ENCODE results near the gene CEP126. TPM values are rescaled to one million over a fixed set of nuclear protein-coding genes. Genes with fewer than 3 reads are reported as not detected.

CEP126 gene
- total RNA-seq, 2 experiments from 2014 or later: 0.96 to 1.2 TPM

GRCh38 chr11:101881586-101881985 is 33.2 kb upstream of the CEP126 start:
- H3K9me3 Mint-ChIP-seq: no peaks in the 10 kb centered on the region

GRCh38 chr11:101885631-101886030 is 29.2 kb upstream of the CEP126 start:
- TF ChIP-seq CTCF (IDR thresholded peaks at IDR 0.05): no peak
- H3K4me3 ChIP-seq (ENCODE audit: low read length): no peak overlapping the region
- no peak overlapping the region for H3K27ac Mint-ChIP-seq
- H3K9me3 ChIP-seq (ENCODE audit: control insufficient read depth in 1 of 2, insufficient read depth in 1 of 2, low read length in 2 of 2): no peaks in the 10 kb centered on the region
- H3K4me1 Mint-ChIP-seq (ENCODE audit: low read depth): peaks cover 7% of the 10 kb centered on the region
- H3K27ac ChIP-seq (ENCODE audit: low read depth in 1 of 2, low read length in 2 of 2): no peak overlapping the region
- CTCF ChIA-PET: no interaction called here
- H3K27me3 ChIP-seq (ENCODE audit: control insufficient read depth in 1 of 2, insufficient read depth in 2 of 2, low read length in 2 of 2): peaks cover 0 to 4% of the 10 kb centered on the region in 2 experiments
- H3K4me1 ChIP-seq (ENCODE audit: insufficient read depth, low read length): no peaks in the 10 kb centered on the region
- ATAC-seq (ENCODE audit: poor library complexity) (no peak), DNase-seq (no peak)
- POLR2A ChIA-PET: no interaction called here
- H3K36me3 ChIP-seq (ENCODE audit: insufficient read depth, low read length): no peaks in the 10 kb centered on the region
- H3K36me3 Mint-ChIP-seq (ENCODE audit: low read depth): no peaks in the 10 kb centered on the region
- H3K4me3 Mint-ChIP-seq: no peak overlapping the region
- H3K27me3 Mint-ChIP-seq: peaks cover 63% of the 10 kb centered on the region
- no peaks in the 10 kb centered on the region for H3K9me3 Mint-ChIP-seq
- intact Hi-C loops (cut with DNase I, micrococcal nuclease): loop anchor here in 1 of 2 experiments (5.0 kb wide), 1 partner anchor 62 kb away; no protein-coding TSS in a partner anchor

More at GRCh38 chr11:101881586-101881985, 33.2 kb upstream of the CEP126 start:
- no peak for TF ChIP-seq CTCF (IDR thresholded peaks at IDR 0.05)
- CTCF ChIA-PET: no interaction called here
- POLR2A ChIA-PET: no interaction called here
- H3K27me3 ChIP-seq (ENCODE audit: control insufficient read depth in 1 of 2, insufficient read depth in 2 of 2, low read length in 2 of 2): peaks cover 0 to 4% of the 10 kb centered on the region in 2 experiments
- no peak overlapping the region for H3K4me3 Mint-ChIP-seq
- H3K27ac ChIP-seq (ENCODE audit: low read depth in 1 of 2, low read length in 2 of 2): no peak overlapping the region
- no peak overlapping the region for H3K4me3 ChIP-seq (ENCODE audit: low read length)
- no peaks in the 10 kb centered on the region for H3K9me3 ChIP-seq (ENCODE audit: control insufficient read depth in 1 of 2, insufficient read depth in 1 of 2, low read length in 2 of 2)
- peaks cover 56% of the 10 kb centered on the region for H3K27me3 Mint-ChIP-seq
- ATAC-seq (ENCODE audit: poor library complexity): no peak
- no peaks in the 10 kb centered on the region for H3K36me3 ChIP-seq (ENCODE audit: insufficient read depth, low read length)
- H3K36me3 Mint-ChIP-seq (ENCODE audit: low read depth): no peaks in the 10 kb centered on the region
- H3K4me1 ChIP-seq (ENCODE audit: insufficient read depth, low read length): no peaks in the 10 kb centered on the region
- H3K27ac Mint-ChIP-seq: no peak overlapping the region
- intact Hi-C loops (cut with DNase I, micrococcal nuclease): no loop called here
- DNase-seq: no peak
- H3K4me1 Mint-ChIP-seq (ENCODE audit: low read depth): no peaks in the 10 kb centered on the region

GRCh38 chr11:101889767-101890166 is 25.0 kb upstream of the CEP126 start:
- Histone ChIP-seq H3K4me3 (ENCODE audit: low read length) (no peak overlapping the region), H3K4me1 (ENCODE audit: insufficient read depth, low read length) (no peaks in the 10 kb centered on the region), H3K9me3 (ENCODE audit: control insufficient read depth in 1 of 2, insufficient read depth in 1 of 2, low read length in 2 of 2) (no peaks in the 10 kb centered on the region), H3K36me3 (ENCODE audit: insufficient read depth, low read length) (no peaks in the 10 kb centered on the region), H3K27me3 (ENCODE audit: control insufficient read depth in 1 of 2, insufficient read depth in 2 of 2, low read length in 2 of 2) (no peaks in the 10 kb centered on the region), H3K27ac (ENCODE audit: low read depth in 1 of 2, low read length in 2 of 2) (no peak overlapping the region)
- POLR2A ChIA-PET: no interaction called here
- peaks cover 7% of the 10 kb centered on the region for H3K4me1 Mint-ChIP-seq (ENCODE audit: low read depth)
- H3K36me3 Mint-ChIP-seq (ENCODE audit: low read depth): no peaks in the 10 kb centered on the region
- H3K4me3 Mint-ChIP-seq: no peak overlapping the region
- H3K9me3 Mint-ChIP-seq: no peaks in the 10 kb centered on the region
- H3K27ac Mint-ChIP-seq: no peak overlapping the region
- intact Hi-C loops (cut with DNase I, micrococcal nuclease): loop anchor here in 1 of 2 experiments (5.0 kb wide), 1 partner anchor 58 kb away; no protein-coding TSS in a partner anchor
- H3K27me3 Mint-ChIP-seq: peaks cover 40% of the 10 kb centered on the region
- no peak for TF ChIP-seq CTCF (IDR thresholded peaks at IDR 0.05)
- DNase-seq (no peak), ATAC-seq (ENCODE audit: poor library complexity) (no peak)
- CTCF ChIA-PET: no interaction called here

Measured in CD4-positive, alpha-beta T cell (primary cell).